ENCODE results near the gene LDHB.

GRCh38 chr12:21615431-21615830 lies 42.2 kb downstream of the LDHB start:
- TF ChIP-seq, protein P1, sequence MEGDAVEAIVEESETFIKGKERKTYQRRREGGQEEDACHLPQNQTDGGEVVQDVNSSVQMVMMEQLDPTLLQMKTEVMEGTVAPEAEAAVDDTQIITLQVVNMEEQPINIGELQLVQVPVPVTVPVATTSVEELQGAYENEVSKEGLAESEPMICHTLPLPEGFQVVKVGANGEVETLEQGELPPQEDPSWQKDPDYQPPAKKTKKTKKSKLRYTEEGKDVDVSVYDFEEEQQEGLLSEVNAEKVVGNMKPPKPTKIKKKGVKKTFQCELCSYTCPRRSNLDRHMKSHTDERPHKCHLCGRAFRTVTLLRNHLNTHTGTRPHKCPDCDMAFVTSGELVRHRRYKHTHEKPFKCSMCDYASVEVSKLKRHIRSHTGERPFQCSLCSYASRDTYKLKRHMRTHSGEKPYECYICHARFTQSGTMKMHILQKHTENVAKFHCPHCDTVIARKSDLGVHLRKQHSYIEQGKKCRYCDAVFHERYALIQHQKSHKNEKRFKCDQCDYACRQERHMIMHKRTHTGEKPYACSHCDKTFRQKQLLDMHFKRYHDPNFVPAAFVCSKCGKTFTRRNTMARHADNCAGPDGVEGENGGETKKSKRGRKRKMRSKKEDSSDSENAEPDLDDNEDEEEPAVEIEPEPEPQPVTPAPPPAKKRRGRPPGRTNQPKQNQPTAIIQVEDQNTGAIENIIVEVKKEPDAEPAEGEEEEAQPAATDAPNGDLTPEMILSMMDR (conservative IDR thresholded peaks at IDR 0.05; ENCODE audit: low read depth, low read length): no peak
- TF ChIP-seq EZH2phosphoT487 (IDR thresholded peaks at IDR 0.05; ENCODE audit: borderline replicate concordance, low read length): no peak
